ENCODE results near the gene TLX2.

TLX2 gene

GRCh38 chr2:74513605-74514367 is 464 bp upstream of the TLX2 start:
- no peak for DNase-seq

- no peak for DNase-seq
These were observed 1.2 kb downstream of the TLX2 start for GRCh38 chr2:74515271-74515980.

- DNase-seq = no peak
These were observed 1.9 kb downstream of the TLX2 start for GRCh38 chr2:74515981-74516633.

- no peak for DNase-seq
These were observed 2.4 kb downstream of the TLX2 start for GRCh38 chr2:74516650-74517049.

- DNase-seq = no peak
These were observed 8.3 kb downstream of the TLX2 start for GRCh38 chr2:74522516-74522915.

- DNase-seq = no peak
These were observed 9.8 kb downstream of the TLX2 start for GRCh38 chr2:74524005-74524404.

- DNase-seq = no peak
These were observed 10.9 kb downstream of the TLX2 start for GRCh38 chr2:74524955-74525716.

GRCh38 chr2:74525717-74526648 is 11.7 kb downstream of the TLX2 start, which contains the start of gene DQX1:
Gene DQX1 (minus strand): TSS chr2:74526231. CDS start chr2:74525729, 502 bp downstream.
- DNase-seq = no peak

- DNase-seq = no peak
These were observed 12.5 kb downstream of the TLX2 start for GRCh38 chr2:74526649-74527230.

GRCh38 chr2:74527741-74528140 is 13.5 kb downstream of the TLX2 start:
- DNase-seq = no peak

- no peak for DNase-seq
These were observed 14.5 kb downstream of the TLX2 start for GRCh38 chr2:74528600-74529356.

GRCh38 chr2:74529357-74530238 is 15.3 kb downstream of the TLX2 start, which contains the start of the genes AUP1 and HTRA2:
Gene AUP1 (minus strand): TSS chr2:74529706. CDS start chr2:74529629, 77 bp downstream.
Gene HTRA2 (plus strand): TSS chr2:74529933. CDS start chr2:74530007, 74 bp downstream.
- DNase-seq = peak; percentile 97

- no peak for DNase-seq
These were observed 16.3 kb downstream of the TLX2 start for GRCh38 chr2:74530239-74531187.

- DNase-seq = no peak
These were observed 17.4 kb downstream of the TLX2 start for GRCh38 chr2:74531666-74532065.

- DNase-seq = no peak
These were observed 18.0 kb downstream of the TLX2 start for GRCh38 chr2:74532222-74532621.

GRCh38 chr2:74533464-74533863 is 19.2 kb downstream of the TLX2 start:
- no peak for DNase-seq

GRCh38 chr2:74534411-74534810 is 20.2 kb downstream of the TLX2 start:
- DNase-seq = no peak

GRCh38 chr2:74535440-74535965 is 21.3 kb downstream of the TLX2 start:
- no peak for DNase-seq
